GM19372 (cell line): ENCODE measurements around the gene SLC13A5.

Experiments used
- ATAC-seq: cut with Tn5 transposase; IDR thresholded peaks from one replicate; pipeline ENCODE4 v1.9.1; 2021; ENCODE audit warnings: mild to moderate bottlenecking, low read depth, moderate library complexity; ENCODE audit not compliant: unreplicated experiment

The SLC13A5 gene

DNA sequence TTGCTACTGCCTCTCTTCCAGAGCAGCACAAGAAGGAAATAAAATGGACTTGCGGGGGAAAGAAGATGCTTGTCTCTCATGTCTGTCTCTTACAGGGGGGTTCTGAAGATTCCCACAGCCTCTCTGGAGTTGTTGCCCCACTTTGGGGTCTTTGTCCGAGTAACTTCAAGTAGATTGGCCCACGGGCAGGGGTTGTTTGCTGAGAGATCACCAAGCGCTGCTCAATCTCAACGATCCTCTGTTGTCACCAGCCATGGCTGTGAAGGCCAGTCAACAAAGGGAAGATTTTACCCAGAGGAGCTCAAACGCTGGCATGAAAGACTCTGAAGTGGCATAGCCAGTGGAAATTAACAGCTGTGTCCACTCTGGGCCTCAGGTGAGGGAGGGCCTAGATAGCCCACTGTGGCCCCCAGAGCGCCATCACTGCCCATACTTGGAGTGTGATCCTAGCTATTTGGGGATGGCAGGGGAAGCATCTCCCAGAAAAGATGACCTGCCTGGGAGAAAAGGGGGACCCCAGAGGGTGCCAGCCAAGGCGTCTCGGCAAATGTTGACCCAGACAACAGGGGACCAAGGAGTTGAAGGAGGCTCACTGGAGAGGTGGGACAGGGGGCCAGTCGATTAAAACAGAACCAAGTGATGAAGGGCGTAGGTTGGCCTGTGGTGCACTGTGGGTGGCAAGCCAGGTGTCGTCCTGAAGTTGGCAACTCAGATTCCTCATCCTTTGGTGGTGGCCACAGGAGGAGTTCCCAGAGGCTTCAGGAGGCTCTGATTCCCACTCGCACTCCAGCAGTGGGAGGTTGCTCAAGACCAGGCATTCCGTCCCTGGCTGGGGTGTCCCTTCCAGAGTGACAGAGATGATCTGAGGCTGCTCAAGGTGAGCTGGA lies 28.0 kb downstream of the SLC13A5 start:
- ATAC-seq: no peak

DNA sequence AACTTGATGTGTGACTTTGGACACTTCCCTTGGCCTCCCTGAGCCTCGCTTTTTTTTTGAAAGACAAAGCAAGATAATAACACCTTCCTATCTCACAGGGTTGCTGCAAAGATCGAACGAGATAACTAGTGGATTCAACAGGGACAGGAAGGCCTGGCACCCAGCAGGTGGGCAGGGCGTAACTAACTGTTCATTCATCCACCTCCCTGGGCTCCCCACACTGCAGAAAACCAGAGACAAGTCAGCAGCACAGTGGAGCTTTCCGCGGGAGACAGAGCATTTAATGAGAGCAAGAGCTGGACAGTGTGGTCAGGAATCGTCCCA lies 28.7 kb downstream of the SLC13A5 start:
- no peak for ATAC-seq

- no peak for ATAC-seq
These were observed 29.3 kb downstream of the SLC13A5 start for GRCh38 chr17:6683730-6684459.

DNA sequence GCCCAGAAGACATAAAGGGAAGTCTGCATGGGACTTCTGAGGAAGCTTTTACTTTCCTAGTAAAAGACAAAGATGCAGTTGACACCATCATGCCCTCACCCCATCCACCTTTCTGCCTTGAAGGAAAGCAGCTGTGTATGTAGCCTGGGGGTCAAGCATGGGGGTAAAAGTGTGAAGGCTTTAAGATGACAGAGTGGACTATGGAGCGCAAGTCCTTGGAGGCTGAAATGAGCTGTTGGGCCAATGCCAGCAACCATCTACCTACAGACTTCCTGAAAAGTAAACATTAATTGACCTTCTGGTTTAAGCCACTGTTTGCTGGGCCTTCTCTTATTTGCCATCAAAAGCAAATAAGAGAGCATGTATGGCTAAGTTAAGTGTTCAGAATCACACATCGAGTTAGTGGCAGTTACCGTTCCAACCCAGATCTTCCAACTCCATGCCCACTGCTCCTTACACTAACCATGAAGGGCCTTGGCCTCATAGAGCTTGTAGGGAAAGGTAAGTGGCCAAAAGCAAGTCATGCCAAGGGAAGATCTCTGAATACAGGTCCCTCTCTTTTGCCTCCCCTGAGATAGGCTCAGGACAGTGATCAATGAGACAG lies 30.0 kb downstream of the SLC13A5 start:
- no peak for ATAC-seq

DNA sequence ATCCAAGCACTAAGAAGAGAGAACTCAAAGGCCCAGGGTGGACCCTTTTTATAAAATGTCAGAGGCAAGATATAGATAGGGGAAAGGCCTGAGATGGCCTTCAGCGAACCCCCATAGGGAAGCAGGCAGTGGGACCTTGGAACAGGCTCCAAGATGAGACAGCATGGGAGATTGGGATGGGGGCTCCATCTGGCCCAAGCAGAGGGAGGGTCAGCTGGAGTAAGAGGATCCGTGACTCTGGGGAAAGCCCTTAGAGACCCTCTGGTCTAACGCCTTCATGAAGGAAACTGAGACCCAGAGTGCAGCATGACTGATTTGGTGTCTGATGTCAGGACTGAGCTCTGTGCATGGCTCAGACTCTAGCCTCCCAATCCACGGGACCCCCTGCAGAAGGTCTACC lies 30.8 kb downstream of the SLC13A5 start:
- ATAC-seq: no peak

DNA sequence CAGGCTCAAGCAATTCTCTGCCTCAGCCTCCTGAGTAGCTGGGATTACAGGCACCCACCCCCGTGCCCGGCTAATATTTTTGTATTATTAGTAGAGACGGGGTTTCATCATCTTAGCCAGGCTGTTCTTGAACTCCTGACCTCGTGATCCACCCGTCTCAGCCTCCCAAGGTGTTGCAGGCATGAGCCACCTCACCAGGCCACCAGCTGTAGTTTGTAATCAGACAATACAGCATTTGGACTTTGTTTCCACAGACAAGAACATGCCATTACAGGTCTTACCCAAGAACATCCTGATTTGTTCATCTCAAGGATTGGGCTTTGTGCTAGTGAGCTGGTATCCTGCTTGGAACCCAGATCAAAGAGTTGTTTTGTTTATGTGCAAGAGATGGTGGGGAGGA lies 31.5 kb downstream of the SLC13A5 start:
- ATAC-seq: no peak

DNA sequence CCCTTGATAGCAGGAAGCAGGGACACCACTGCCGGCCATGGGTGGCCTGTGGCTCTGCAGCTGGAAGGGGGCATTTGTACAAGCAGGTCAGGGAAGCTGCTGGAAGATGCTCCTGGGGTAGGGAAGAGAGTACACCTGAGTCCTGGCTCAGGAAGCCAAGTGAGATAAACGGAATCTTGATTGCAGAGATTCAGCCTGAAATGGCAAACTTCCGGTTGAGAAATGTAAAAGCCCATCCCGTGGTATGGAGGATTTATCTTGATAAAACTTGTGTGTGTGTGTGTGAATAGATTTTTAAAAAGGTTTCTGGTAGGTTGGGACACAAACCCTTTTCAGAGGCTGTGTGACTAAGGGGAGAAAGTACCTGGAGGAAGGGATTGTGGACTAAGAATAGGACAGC lies 32.0 kb downstream of the SLC13A5 start:
- ATAC-seq: no peak

DNA sequence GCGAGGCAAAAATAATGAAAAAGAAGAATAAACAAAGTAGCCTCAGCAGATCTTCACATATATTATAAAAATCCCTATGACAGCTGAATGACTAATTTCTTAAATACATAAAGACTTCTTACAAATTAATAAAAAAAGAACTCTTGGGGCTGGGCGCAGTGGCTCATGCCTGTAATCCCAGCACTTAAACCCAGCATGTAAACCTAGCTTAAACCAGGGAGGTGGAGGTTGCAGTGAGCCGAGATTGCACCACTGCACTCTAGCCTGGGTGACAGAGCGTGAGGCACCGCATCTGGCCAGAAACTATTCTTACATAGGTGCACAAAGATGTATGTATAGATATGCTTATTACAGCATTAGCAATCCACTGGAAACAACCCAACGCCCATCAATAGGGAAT lies 33.9 kb downstream of the SLC13A5 start:
- no peak for ATAC-seq

GRCh38 chr17:6677946-6678345 lies 35.2 kb downstream of the SLC13A5 start:
- no peak for ATAC-seq

- ATAC-seq: no peak
These were observed 35.9 kb downstream of the SLC13A5 start for GRCh38 chr17:6677158-6677831.

GRCh38 chr17:6676802-6677157 lies 36.4 kb downstream of the SLC13A5 start:
- no peak for ATAC-seq

- ATAC-seq: no peak
These were observed 37.9 kb downstream of the SLC13A5 start for GRCh38 chr17:6675201-6675825.

- ATAC-seq: no peak
These were observed 38.6 kb downstream of the SLC13A5 start for GRCh38 chr17:6674586-6674985.

- no peak for ATAC-seq
These were observed 41.7 kb downstream of the SLC13A5 start for GRCh38 chr17:6671431-6671830.

GRCh38 chr17:6670999-6671398 lies 42.2 kb downstream of the SLC13A5 start:
- ATAC-seq: no peak

DNA sequence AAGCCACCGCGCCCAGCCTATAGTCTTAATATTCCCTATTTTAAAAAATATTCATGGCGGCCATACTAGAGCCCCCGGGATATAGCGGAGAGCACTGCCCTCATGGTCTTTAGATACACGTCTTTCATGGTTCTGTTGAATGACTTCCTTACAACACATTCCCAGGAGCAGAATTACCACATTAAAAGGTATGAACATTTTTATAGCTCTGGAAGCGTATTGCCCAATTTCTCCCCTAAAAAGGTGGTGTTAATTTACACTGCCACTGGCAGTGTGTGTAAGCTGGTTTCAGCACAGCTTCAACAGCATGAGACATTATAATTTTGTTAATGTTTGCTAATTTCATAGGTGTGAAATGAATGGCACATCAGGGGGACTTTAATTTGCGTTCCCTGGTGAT lies 42.6 kb downstream of the SLC13A5 start:
- no peak for ATAC-seq

- no peak for ATAC-seq
These were observed 43.5 kb downstream of the SLC13A5 start for GRCh38 chr17:6669479-6670212.

- no peak for ATAC-seq
These were observed 44.3 kb downstream of the SLC13A5 start for GRCh38 chr17:6668727-6669425.

DNA sequence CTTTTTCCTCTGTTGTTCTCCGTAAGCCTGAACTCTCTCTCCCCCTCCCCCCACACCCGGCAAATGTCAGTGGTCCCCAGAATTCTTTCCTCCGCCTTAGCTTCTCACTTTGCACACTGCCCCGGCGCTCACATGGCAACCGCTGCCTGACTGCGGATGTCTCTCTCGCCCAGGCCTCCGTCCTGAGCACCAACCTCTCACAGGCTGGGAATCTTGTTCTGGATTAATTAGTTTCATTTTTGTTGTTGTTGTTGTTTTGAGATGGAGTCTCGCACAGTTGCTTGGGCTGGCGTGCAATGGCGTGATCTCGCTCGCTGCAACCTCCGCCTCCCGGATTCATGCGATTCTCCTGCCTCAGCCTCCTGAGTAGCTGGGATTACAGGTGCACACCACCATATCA lies 45.0 kb downstream of the SLC13A5 start:
- no peak for ATAC-seq
